H9 (cell line): Measurements from ENCODE around the gene RIMBP2. TPM values are rescaled to one million over a fixed set of nuclear protein-coding genes. Genes with fewer than 3 reads are reported as not detected.
"Not testable (repeated sequence)": the region's sequence is repeated elsewhere in the genome, so short reads cannot be mapped to it uniquely, and the experiment has no call there.

Experiments used
- DNase-seq: peaks from one replicate; pipeline ENCODE4 v3.0.0-alpha.2; 2017
- H2AFZ ChIP-seq: one replicate; pipeline ENCODE4 v1.6.1; 2013; ENCODE audit warnings: mild to moderate bottlenecking, low read length, control low read depth, moderate library complexity
- H2AK5ac ChIP-seq: 2 replicates; pipeline ENCODE4 v1.6.1; 2013; ENCODE audit warnings: low read length, control low read depth, mixed read lengths; ENCODE audit not compliant: insufficient read length
- H2BK120ac ChIP-seq: one replicate; pipeline ENCODE4 v1.6.1; 2013; ENCODE audit warnings: low read depth, mild to moderate bottlenecking, low read length, control low read depth, inconsistent platforms; ENCODE audit not compliant: poor library complexity, severe bottlenecking
- H2BK12ac ChIP-seq: 2 replicates; pipeline ENCODE4 v1.6.1; 2013; ENCODE audit warnings: low read length, control low read depth, mixed read lengths, low read depth; ENCODE audit not compliant: insufficient read length
- H2BK15ac ChIP-seq: 2 replicates; pipeline ENCODE4 v1.6.1; 2013; ENCODE audit warnings: low read depth, low read length, control low read depth
- H2BK20ac ChIP-seq: one replicate; pipeline ENCODE4 v1.6.1; 2013; ENCODE audit warnings: low read depth, mild to moderate bottlenecking, low read length, control low read depth, inconsistent platforms; ENCODE audit not compliant: poor library complexity, severe bottlenecking
- H2BK5ac ChIP-seq: 2 replicates; pipeline ENCODE4 v1.6.1; 2013; ENCODE audit warnings: low read length, control low read depth, mixed read lengths; ENCODE audit not compliant: insufficient read length
- H3K14ac ChIP-seq: 2 replicates; pipeline ENCODE4 v1.6.1; 2013; ENCODE audit warnings: low read length, control low read depth; ENCODE audit not compliant: insufficient read depth
- H3K18ac ChIP-seq: 2 replicates; pipeline ENCODE4 v1.6.1; 2013; ENCODE audit warnings: low read depth, mild to moderate bottlenecking, mixed read lengths, low read length, control low read depth; ENCODE audit not compliant: insufficient read length
- H3K23ac ChIP-seq: 2 replicates; pipeline ENCODE4 v1.6.1; 2013; ENCODE audit warnings: low read length, control low read depth, mixed read lengths, low read depth; ENCODE audit not compliant: insufficient read length
- H3K23me2 ChIP-seq: 2 replicates; pipeline ENCODE4 v1.6.1; 2013; ENCODE audit warnings: low read depth, mild to moderate bottlenecking, mixed read lengths, low read length, control low read depth; ENCODE audit not compliant: insufficient read length, poor library complexity, severe bottlenecking
- H3K27ac ChIP-seq: 2 replicates; pipeline ENCODE4 v1.5.1; 2013; ENCODE audit warnings: low read length, control low read depth, mixed read lengths, low read depth; ENCODE audit not compliant: insufficient read length
- H3K27me3 ChIP-seq: 2 replicates; pipeline ENCODE4 v1.6.1; 2013; ENCODE audit warnings: low read length, control low read depth, inconsistent platforms; ENCODE audit not compliant: insufficient read depth
- H3K4ac ChIP-seq: 2 replicates; pipeline ENCODE4 v1.6.1; 2013; ENCODE audit warnings: low read depth, mild to moderate bottlenecking, control low read depth, inconsistent platforms, low read length, moderate library complexity
- H3K4me1 ChIP-seq: 2 replicates; pipeline ENCODE4 v1.6.1; 2013; ENCODE audit warnings: low read length, control low read depth, inconsistent platforms; ENCODE audit not compliant: insufficient read depth
- H3K4me2 ChIP-seq: 2 replicates; pipeline ENCODE4 v1.6.1; 2013; ENCODE audit warnings: low read length, control low read depth, mixed read lengths; ENCODE audit not compliant: insufficient read length, insufficient read depth
- H3K56ac ChIP-seq: 2 replicates; pipeline ENCODE4 v1.6.1; 2013; ENCODE audit warnings: low read depth, mild to moderate bottlenecking, mixed read lengths, low read length, control low read depth; ENCODE audit not compliant: insufficient read length
- H3K79me1 ChIP-seq: 2 replicates; pipeline ENCODE4 v1.6.1; 2013; ENCODE audit warnings: low read depth, mild to moderate bottlenecking, moderate library complexity, low read length, control low read depth, inconsistent platforms; ENCODE audit not compliant: insufficient read depth, poor library complexity, severe bottlenecking
- H3K79me2 ChIP-seq: 2 replicates; pipeline ENCODE4 v1.6.1; 2013; ENCODE audit warnings: low read length, control low read depth, inconsistent platforms; ENCODE audit not compliant: insufficient read depth
- H3K9ac ChIP-seq: 2 replicates; pipeline ENCODE4 v1.6.1; 2013; ENCODE audit warnings: low read length, control low read depth, mixed read lengths; ENCODE audit not compliant: insufficient read length; ENCODE audit errors: extremely low read depth
- H3K9me3 ChIP-seq: one replicate; pipeline ENCODE4 v1.6.1; 2013; ENCODE audit warnings: low read depth, low read length, inconsistent platforms; ENCODE audit not compliant: control insufficient read depth
- H3T11ph ChIP-seq: one replicate; pipeline ENCODE4 v1.6.1; 2013; ENCODE audit warnings: mild to moderate bottlenecking, low read length, control low read depth, inconsistent platforms
- H4K20me1 ChIP-seq: one replicate; pipeline ENCODE4 v1.6.1; 2013; ENCODE audit not compliant: control insufficient read depth, insufficient read length, insufficient read depth
- H4K5ac ChIP-seq: 2 replicates; pipeline ENCODE4 v1.6.1; 2013; ENCODE audit warnings: low read depth, mild to moderate bottlenecking, mixed read lengths, low read length, control low read depth; ENCODE audit not compliant: insufficient read length
- H4K8ac ChIP-seq: replicated peaks from 2 replicates; pipeline ENCODE4 v1.6.1; 2013; ENCODE audit warnings: low read length, control low read depth, mixed read lengths, low read depth; ENCODE audit not compliant: insufficient read length
- H4K91ac ChIP-seq: 2 replicates; pipeline ENCODE4 v1.6.1; 2013; ENCODE audit warnings: low read depth, mild to moderate bottlenecking, moderate library complexity, mixed read lengths, low read length, control low read depth; ENCODE audit not compliant: insufficient read length
- H3K27ac Mint-ChIP-seq, 3 experiments: 2 replicates in 2 of 3; 3 replicates in 1 of 3; pipeline ENCODE4 v1.8.0; 2020 to 2021; ENCODE audit warnings: mixed read lengths in 3 of 3, mild to moderate bottlenecking in 1 of 3, moderate library complexity in 1 of 3
- H3K27me3 Mint-ChIP-seq: 2 replicates; pipeline ENCODE4 v1.8.0; 2021; ENCODE audit warnings: low read depth, mild to moderate bottlenecking, moderate library complexity, mixed read lengths
- H3K36me3 Mint-ChIP-seq, 3 experiments: 2 replicates in 2 of 3; 3 replicates in 1 of 3; pipeline ENCODE4 v1.8.0; 2020 to 2021; ENCODE audit warnings: low read depth in 3 of 3, mixed read lengths in 3 of 3; ENCODE audit not compliant: insufficient read depth in 1 of 3
- H3K4me1 Mint-ChIP-seq, 2 experiments: 2 replicates each; pipeline ENCODE4 v1.8.0; 2020; ENCODE audit warnings: mixed read lengths in 2 of 2
- H3K4me3 Mint-ChIP-seq, 2 experiments: 2 replicates in 1 of 2; 3 replicates in 1 of 2; pipeline ENCODE4 v1.8.0; 2020 to 2021; ENCODE audit warnings: mild to moderate bottlenecking in 2 of 2, mixed read lengths in 2 of 2, moderate library complexity in 1 of 2
- H3K9me3 Mint-ChIP-seq, 2 experiments: 2 replicates in 1 of 2; 3 replicates in 1 of 2; pipeline ENCODE4 v1.8.0; 2020; ENCODE audit warnings: mild to moderate bottlenecking in 2 of 2, mixed read lengths in 2 of 2, moderate library complexity in 1 of 2
- CTCF ChIP-seq: fragments of 200-600 bp; sonication (generic); conservative IDR thresholded peaks from 3 replicates; pipeline ENCODE4 v1.8.0; 2021; ENCODE audit warnings: antibody characterized with exemption, mild to moderate bottlenecking
- WGBS: extraction: QIAGEN DNeasy Blood & Tissue Kit; methylation state at CpG from one replicate; pipeline ENCODE4 v1.1.7; 2013; ENCODE audit warnings: missing lambda C conversion rate, low lambda C conversion rate, mixed read lengths; ENCODE audit not compliant: insufficient read length; ENCODE audit errors: extremely low coverage; 5-methylcytosine and 5-hydroxymethylcytosine counted together
- total RNA-seq: library from RNA; stranded (reverse); gene quantifications from 2 replicates; pipeline ENCODE4 v1.2.1, GENCODE V29; 2021

Gene RIMBP2
- total RNA-seq, 1 experiment from 2014 or later, result 0.70 TPM

- H3K79me2 ChIP-seq, result no peaks in the 10 kb centered on the region
- Mint-ChIP-seq H3K9me3 (no peaks in the 10 kb centered on the region), H3K36me3 (no peaks in the 10 kb centered on the region), H3K27me3 (peaks cover 54% of the 10 kb centered on the region), H3K27ac (no peak overlapping the region), H3K4me3 (no peak overlapping the region), H3K4me1 (0 out of 4 replicates have a peak, but pooled peaks cover 0 to 3% of the 10 kb centered on the region in 2 experiments)
- no peak overlapping the region for H3K18ac ChIP-seq
- H3K14ac ChIP-seq, result no peak overlapping the region
- no peak overlapping the region for H3K56ac ChIP-seq
- H3K4me2 ChIP-seq, result no peak overlapping the region
- no peak overlapping the region for H2BK12ac ChIP-seq
- no peak overlapping the region for H3T11ph ChIP-seq
- no peaks in the 10 kb centered on the region for H3K23me2 ChIP-seq
- no peaks in the 10 kb centered on the region for H4K20me1 ChIP-seq
- H2BK20ac ChIP-seq, result no peak overlapping the region
- no peak overlapping the region for H4K5ac ChIP-seq
- H3K79me1 ChIP-seq, result no peaks in the 10 kb centered on the region
- H3K9me3 ChIP-seq, result no peaks in the 10 kb centered on the region
- no peak overlapping the region for H3K9ac ChIP-seq
- no peak overlapping the region for H3K23ac ChIP-seq
- no peak overlapping the region for H4K91ac ChIP-seq
- no peak overlapping the region for H2BK5ac ChIP-seq
- no peaks in the 10 kb centered on the region for H3K27me3 ChIP-seq
- H3K27ac ChIP-seq, result no peak overlapping the region
- DNase-seq, result no peak
- H3K4ac ChIP-seq, result no peak overlapping the region
- H2BK120ac ChIP-seq, result no peak overlapping the region
- no peak overlapping the region for H2BK15ac ChIP-seq
- no peak overlapping the region for H2AFZ ChIP-seq
- WGBS, result no CpG with 5 or more reads among the region's 24 CpGs
- no peak for TF ChIP-seq CTCF
- H2AK5ac ChIP-seq, result no peak overlapping the region
- no peaks in the 10 kb centered on the region for H3K4me1 ChIP-seq
- H4K8ac ChIP-seq, result no peak overlapping the region
Observed at GRCh38 chr12:130689408-130690405, 26.4 kb downstream of the RIMBP2 start.

DNA sequence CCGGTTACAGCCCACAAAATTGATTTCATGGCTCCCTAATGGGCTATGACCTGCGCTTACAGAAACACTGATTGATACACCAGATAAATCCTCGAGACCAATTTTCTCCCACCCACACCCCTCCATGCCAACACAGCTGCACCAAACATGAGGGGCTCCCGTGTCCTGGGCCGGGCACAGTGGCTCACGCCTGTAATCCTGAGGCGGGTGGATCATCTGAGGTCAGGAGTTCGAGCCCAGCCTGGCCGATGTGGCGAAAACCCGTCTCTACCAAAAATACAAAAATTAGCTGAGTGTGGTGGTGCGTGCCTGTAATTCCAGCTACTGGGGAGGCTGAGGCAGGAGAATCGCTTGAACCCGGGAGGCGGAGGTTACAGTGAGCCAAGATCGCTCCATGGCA lies 27.1 kb downstream of the RIMBP2 start:
- not testable (repeated sequence) for H4K20me1 ChIP-seq, H4K91ac ChIP-seq, H3K23ac ChIP-seq, H3K36me3 Mint-ChIP-seq, H3K27ac ChIP-seq, H3K9me3 Mint-ChIP-seq, H3K23me2 ChIP-seq, H3K4ac ChIP-seq, DNase-seq, H3K4me2 ChIP-seq, H3K4me3 Mint-ChIP-seq, H2BK5ac ChIP-seq, H2AK5ac ChIP-seq, H2BK15ac ChIP-seq, H4K5ac ChIP-seq, H2BK12ac ChIP-seq, H3K79me1 ChIP-seq, H3K79me2 ChIP-seq, H2BK120ac ChIP-seq, H3K18ac ChIP-seq, H3K4me1 Mint-ChIP-seq, H2BK20ac ChIP-seq, H3K27me3 ChIP-seq, H3T11ph ChIP-seq, H3K56ac ChIP-seq, H3K9me3 ChIP-seq, H3K14ac ChIP-seq, H3K27ac Mint-ChIP-seq, H3K4me1 ChIP-seq, H2AFZ ChIP-seq, H4K8ac ChIP-seq, H3K9ac ChIP-seq
- WGBS, result no CpG with 5 or more reads among the region's 16 CpGs
- H3K27me3 Mint-ChIP-seq, result peaks cover 51% of the 10 kb centered on the region
